Hepatic stellate cell (primary cell): ENCODE data around the gene LRIG3.
"Not testable (repeated sequence)": the region's sequence is repeated elsewhere in the genome, so short reads cannot be mapped to it uniquely, and the experiment has no call there.

Experiments
- DNase-seq: peaks from one replicate; pipeline ENCODE4 v3.0.0; 2011; ENCODE audit warnings: low spot score

LRIG3 gene

DNA sequence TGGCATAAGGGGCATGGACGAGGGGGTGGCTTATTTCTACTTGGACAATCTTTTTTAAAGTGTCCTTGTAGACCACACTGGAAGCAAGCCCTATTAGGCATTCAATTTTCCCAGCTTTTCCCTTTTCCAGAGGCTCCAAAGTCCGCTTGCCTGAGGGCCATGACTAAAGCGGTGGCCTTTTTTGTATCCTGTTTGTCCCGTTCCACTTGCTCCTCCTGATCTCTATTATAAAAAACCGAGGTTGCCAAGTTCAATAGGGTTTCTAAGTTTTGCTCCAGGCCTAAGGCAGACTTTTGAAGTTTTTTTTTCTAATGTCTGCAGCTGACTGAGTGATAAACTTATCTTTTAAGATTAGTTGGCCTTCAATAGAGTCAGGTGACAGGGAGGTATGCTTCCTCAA is 64.7 kb downstream of the LRIG3 start:
- DNase-seq, result not testable (repeated sequence)

- no peak for DNase-seq
Measured at GRCh38 chr12:58850826-58851225, 69.5 kb downstream of the LRIG3 start.

- no peak for DNase-seq
Measured at GRCh38 chr12:58847901-58848600, 72.3 kb downstream of the LRIG3 start.

GRCh38 chr12:58844161-58844560 is 76.1 kb downstream of the LRIG3 start:
- DNase-seq, result no peak

DNA sequence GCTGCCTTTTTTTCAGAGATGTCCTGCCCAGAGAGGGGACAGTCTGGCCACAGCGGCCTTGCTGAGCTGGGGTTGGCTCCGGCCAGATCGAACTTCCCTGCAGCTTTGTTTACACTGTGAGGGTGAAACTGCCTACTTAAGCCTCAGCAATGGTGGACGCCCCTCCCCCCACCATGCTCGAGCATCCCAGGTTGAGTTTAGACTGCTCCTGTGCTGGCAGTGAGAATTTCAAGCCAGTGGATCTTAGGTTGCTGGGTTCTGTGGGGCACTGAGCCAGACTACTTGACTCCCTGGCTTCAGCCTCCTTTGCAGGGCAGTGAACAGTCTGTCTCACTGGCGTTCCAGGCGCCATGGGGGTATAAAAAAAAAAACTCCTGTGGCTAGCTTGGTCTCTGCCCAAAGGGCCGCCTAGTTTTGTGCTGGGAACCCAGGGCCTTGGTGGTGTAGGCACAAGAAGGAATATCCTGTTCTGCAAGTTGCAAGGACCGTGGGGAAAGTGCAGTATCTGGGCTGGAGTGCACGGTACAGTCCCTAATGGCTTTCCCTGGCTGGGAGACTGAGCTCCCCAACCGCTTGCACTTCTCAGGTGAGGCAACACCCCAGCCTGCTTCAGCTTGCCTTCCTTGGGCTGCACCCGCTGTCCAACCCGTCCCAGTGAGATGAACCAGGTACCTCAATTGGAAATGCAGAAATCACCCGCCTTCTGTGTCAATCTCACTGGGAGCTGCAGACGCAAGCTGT is 79.1 kb downstream of the LRIG3 start:
- DNase-seq, result no peak

DNA sequence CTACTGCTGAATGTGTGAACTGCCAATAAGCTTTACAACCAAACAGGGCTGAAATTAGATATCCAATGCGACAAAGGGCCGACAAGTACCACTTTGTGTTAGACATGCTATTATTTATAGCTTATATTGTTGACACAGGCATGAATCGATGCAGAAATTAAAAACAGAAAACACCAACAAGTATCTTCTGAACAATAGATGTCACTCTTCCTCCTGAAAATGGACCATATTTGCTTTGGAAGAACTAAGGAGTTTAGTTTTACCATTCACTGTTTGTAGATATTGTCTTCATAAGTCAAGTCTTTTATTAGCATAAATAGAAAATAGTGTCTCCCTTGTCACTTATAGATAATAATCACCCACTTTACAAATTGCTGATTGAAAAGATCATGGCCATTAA is 86.5 kb downstream of the LRIG3 start:
- DNase-seq, result no peak

DNA sequence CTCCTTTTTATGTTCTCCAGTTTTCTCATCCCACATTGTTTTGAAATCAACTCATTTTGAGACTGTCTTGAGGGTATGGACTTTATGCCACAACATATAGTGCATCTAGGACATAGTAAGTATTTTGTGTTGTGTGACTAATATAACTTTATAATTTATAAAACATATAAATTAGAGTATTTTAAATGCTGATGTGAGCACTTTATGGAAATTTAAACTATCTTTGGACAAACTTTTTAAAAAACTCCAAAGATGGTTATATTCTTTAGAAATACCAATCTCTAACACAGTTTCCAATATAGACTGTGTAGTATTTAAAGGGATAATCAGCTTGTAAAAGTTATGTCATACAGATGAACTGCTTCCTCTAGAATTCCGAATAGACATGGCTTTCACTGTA is 87.4 kb downstream of the LRIG3 start:
- DNase-seq, result no peak
